Colonic mucosa (tissue), 4 donors: Measurements from ENCODE around the gene ARHGAP5. TPM values are rescaled to one million over a fixed set of nuclear protein-coding genes. Genes with fewer than 3 reads are reported as not detected.

Experiments used
- DNase-seq: peaks from one replicate; pipeline ENCODE4 v3.0.0-alpha.2; 2020
- H3K27ac ChIP-seq: fragments of 200-600 bp; one replicate; pipeline ENCODE4 v1.8.0; 2021
- H3K27me3 ChIP-seq: fragments of 200-600 bp; one replicate; pipeline ENCODE4 v1.8.0; 2021
- H3K36me3 ChIP-seq: fragments of 200-600 bp; one replicate; pipeline ENCODE4 v1.8.0; 2021
- H3K4me1 ChIP-seq: fragments of 200-600 bp; one replicate; pipeline ENCODE4 v1.8.0; 2021; ENCODE audit warnings: mild to moderate bottlenecking
- H3K4me3 ChIP-seq: fragments of 200-600 bp; one replicate; pipeline ENCODE4 v1.8.0; 2021
- H3K9ac ChIP-seq, 2 donors: one replicate each; pipeline ENCODE4 v1.7.0; 2013; ENCODE audit warnings: control low read depth in 2 of 2, low read depth in 2 of 2, low read length in 2 of 2
- H3K9me3 ChIP-seq: fragments of 200-600 bp; one replicate; pipeline ENCODE4 v1.8.0; 2021
- CTCF ChIP-seq: fragments of 200-600 bp; IDR thresholded peaks from one replicate; pipeline ENCODE4 v1.8.0; 2022; ENCODE audit warnings: antibody characterized with exemption, mild to moderate bottlenecking
- intact Hi-C: fragments of 100-400 bp; cut with DNase I; formaldehyde crosslinking; loops from one replicate; pipeline ENCODE4 v1.14.1; 2022
- total RNA-seq, 2 donors: library from RNA; stranded (reverse); fragmentation: NEBNext Ultra II Directional in 1 of 2; extraction: Animal tissue kit (Norgen Biotek cat#: 25700) in 1 of 2; gene quantifications; one replicate each; pipeline ENCODE4 v1.2.1, GENCODE V29; 2021
- donor health status: healthy.
- donor health status: DM: no; HTN: no; CAD: no.
- donor health status: DM: no; HTN: no; CAD: no.

Gene ARHGAP5
- total RNA-seq, 2 donors from 2014 or later: 77.8 to 140 TPM

GRCh38 chr14:32193532-32193931, 116.4 kb downstream of the ARHGAP5 start:
- Histone ChIP-seq H3K9ac (no peak overlapping the region), H3K27ac (no peak overlapping the region), H3K4me1 (no peaks in the 10 kb centered on the region), H3K27me3 (no peaks in the 10 kb centered on the region), H3K9me3 (no peaks in the 10 kb centered on the region), H3K4me3 (no peak overlapping the region), H3K36me3 (no peaks in the 10 kb centered on the region)
- TF ChIP-seq CTCF: no peak
- intact Hi-C loops: no loop called here
- DNase-seq: no peak

GRCh38 chr14:32195636-32196035, 118.5 kb downstream of the ARHGAP5 start:
- no peaks in the 10 kb centered on the region for H3K9me3 ChIP-seq
- no peak for DNase-seq
- no peaks in the 10 kb centered on the region for H3K27me3 ChIP-seq
- no peak overlapping the region for H3K27ac ChIP-seq
- intact Hi-C loops: no loop called here
- no peak for TF ChIP-seq CTCF
- H3K9ac ChIP-seq: no peak overlapping the region
- H3K4me1 ChIP-seq: no peaks in the 10 kb centered on the region
- H3K36me3 ChIP-seq: no peaks in the 10 kb centered on the region
- H3K4me3 ChIP-seq: no peak overlapping the region

GRCh38 chr14:32197919-32198318, 120.8 kb downstream of the ARHGAP5 start:
- Histone ChIP-seq H3K27me3 (no peaks in the 10 kb centered on the region), H3K4me3 (no peak overlapping the region), H3K9me3 (no peaks in the 10 kb centered on the region), H3K9ac (no peak overlapping the region), H3K4me1 (peaks cover 3% of the 10 kb centered on the region), H3K36me3 (no peaks in the 10 kb centered on the region), H3K27ac (no peak overlapping the region)
- TF ChIP-seq CTCF: no peak
- intact Hi-C loops: no loop called here
- no peak for DNase-seq

GRCh38 chr14:32200368-32201192, 123.5 kb downstream of the ARHGAP5 start:
- no peak for DNase-seq
- no peaks in the 10 kb centered on the region for H3K36me3 ChIP-seq
- peaks cover 3% of the 10 kb centered on the region for H3K4me1 ChIP-seq
- peak overlapping the region; percentile 40 to 77 for H3K9ac ChIP-seq
- H3K9me3 ChIP-seq: no peaks in the 10 kb centered on the region
- no peaks in the 10 kb centered on the region for H3K27me3 ChIP-seq
- peak overlapping the region; percentile 35 for H3K27ac ChIP-seq
- intact Hi-C loops: loop anchor here (5.0 kb wide), 1 partner anchor 123 kb away; the partner anchor contains the start of gene ARHGAP5
- H3K4me3 ChIP-seq: peak overlapping the region; percentile 46
- TF ChIP-seq CTCF: no peak

- Histone ChIP-seq H3K9ac (peak overlapping the region; percentile 40 to 77), H3K4me3 (peak overlapping the region; percentile 46), H3K36me3 (no peaks in the 10 kb centered on the region), H3K4me1 (peaks cover 3% of the 10 kb centered on the region), H3K27me3 (no peaks in the 10 kb centered on the region), H3K27ac (peak overlapping the region; percentile 35), H3K9me3 (no peaks in the 10 kb centered on the region)
- intact Hi-C loops: loop anchor here (5.0 kb wide), 1 partner anchor 124 kb away; the partner anchor contains the start of gene ARHGAP5
- DNase-seq: peak; percentile 92
- no peak for TF ChIP-seq CTCF
Observed at GRCh38 chr14:32201193-32201815, 124.2 kb downstream of the ARHGAP5 start.
